Trophoblast cell (in vitro differentiated cells and primary cell): Measurements from ENCODE around the gene SERINC3.

Source experiments
- DNase-seq, 2 donors: peaks; one replicate each; pipeline ENCODE4 v3.0.0-alpha.2; 2016
- H2AFZ ChIP-seq: 2 replicates; pipeline ENCODE4 v1.6.1; 2013; ENCODE audit warnings: low read length, moderate library complexity, mild to moderate bottlenecking; ENCODE audit not compliant: insufficient read depth, poor library complexity
- H2AK5ac ChIP-seq: 2 replicates; pipeline ENCODE4 v1.6.1; 2013; ENCODE audit warnings: mild to moderate bottlenecking, low read length
- H2BK120ac ChIP-seq: 2 replicates; pipeline ENCODE4 v1.6.1; 2013; ENCODE audit warnings: low read length, mild to moderate bottlenecking, moderate library complexity; ENCODE audit not compliant: insufficient read depth, poor library complexity
- H2BK12ac ChIP-seq: 2 replicates; pipeline ENCODE4 v1.6.1; 2013; ENCODE audit warnings: mild to moderate bottlenecking, low read length, moderate library complexity
- H2BK5ac ChIP-seq: 2 replicates; pipeline ENCODE4 v1.6.1; 2013; ENCODE audit warnings: low read length, low read depth, moderate library complexity, mild to moderate bottlenecking; ENCODE audit not compliant: poor library complexity
- H3K14ac ChIP-seq: 2 replicates; pipeline ENCODE4 v1.6.1; 2013; ENCODE audit warnings: mild to moderate bottlenecking, low read length
- H3K18ac ChIP-seq: 2 replicates; pipeline ENCODE4 v1.6.1; 2013; ENCODE audit warnings: mild to moderate bottlenecking, low read length
- H3K23ac ChIP-seq: 2 replicates; pipeline ENCODE4 v1.6.1; 2013; ENCODE audit warnings: low read length
- H3K27ac ChIP-seq: 2 replicates; pipeline ENCODE4 v1.5.1; 2013; ENCODE audit warnings: low read depth, mild to moderate bottlenecking, inconsistent platforms, low read length, moderate library complexity
- H3K27me3 ChIP-seq: 2 replicates; pipeline ENCODE4 v1.6.1; 2013; ENCODE audit warnings: inconsistent platforms, mild to moderate bottlenecking, low read length, moderate library complexity; ENCODE audit not compliant: insufficient read depth
- H3K36me3 ChIP-seq, 2 experiments: 1 replicate in 1 of 2; 2 replicates in 1 of 2; pipeline ENCODE4 v1.6.1; 2013; ENCODE audit warnings: low read length in 2 of 2, mild to moderate bottlenecking in 2 of 2, moderate library complexity in 1 of 2; ENCODE audit not compliant: insufficient read depth in 2 of 2, control insufficient read depth in 1 of 2
- H3K4ac ChIP-seq: 2 replicates; pipeline ENCODE4 v1.6.1; 2013; ENCODE audit warnings: low read depth, mild to moderate bottlenecking, low read length, moderate library complexity
- H3K4me1 ChIP-seq, 2 experiments: 1 replicate in 1 of 2; 2 replicates in 1 of 2; pipeline ENCODE4 v1.6.1; 2013; ENCODE audit warnings: low read length in 2 of 2, mild to moderate bottlenecking in 2 of 2, moderate library complexity in 1 of 2; ENCODE audit not compliant: insufficient read depth in 2 of 2, control insufficient read depth in 1 of 2
- H3K4me2 ChIP-seq: 2 replicates; pipeline ENCODE4 v1.6.1; 2013; ENCODE audit warnings: inconsistent platforms, mild to moderate bottlenecking, low read length, moderate library complexity
- H3K4me3 ChIP-seq: 2 replicates; pipeline ENCODE4 v1.5.1; 2013; ENCODE audit warnings: mild to moderate bottlenecking, low read depth, low read length, inconsistent platforms
- H3K79me1 ChIP-seq: one replicate; pipeline ENCODE4 v1.6.1; 2013; ENCODE audit warnings: low read length
- H3K79me2 ChIP-seq: 2 replicates; pipeline ENCODE4 v1.6.1; 2013; ENCODE audit warnings: low read length, mild to moderate bottlenecking; ENCODE audit not compliant: control insufficient read depth, insufficient read depth, poor library complexity
- H3K9ac ChIP-seq: 2 replicates; pipeline ENCODE4 v1.6.1; 2013; ENCODE audit warnings: mild to moderate bottlenecking, low read length
- H3K9me3 ChIP-seq: 2 replicates; pipeline ENCODE4 v1.6.1; 2013; ENCODE audit warnings: low read depth, mild to moderate bottlenecking, control low read depth, inconsistent platforms, low read length; ENCODE audit not compliant: insufficient read depth
- H4K12ac ChIP-seq: 2 replicates; pipeline ENCODE4 v1.6.1; 2013; ENCODE audit warnings: low read depth, mild to moderate bottlenecking, low read length, moderate library complexity
- H4K8ac ChIP-seq: 2 replicates; pipeline ENCODE4 v1.6.1; 2013; ENCODE audit warnings: low read depth, mild to moderate bottlenecking, low read length, moderate library complexity
- H4K91ac ChIP-seq: one replicate; pipeline ENCODE4 v1.6.1; 2013; ENCODE audit warnings: low read depth, mild to moderate bottlenecking, low read length, moderate library complexity
- WGBS: extraction: QIAGEN DNeasy Blood & Tissue Kit; methylation state at CpG from one replicate; pipeline ENCODE4 v1.1.7; 2013; ENCODE audit warnings: missing lambda C conversion rate; ENCODE audit not compliant: insufficient read length, insufficient coverage; ENCODE audit errors: extremely low coverage; 5-methylcytosine and 5-hydroxymethylcytosine counted together

Gene SERINC3

DNA sequence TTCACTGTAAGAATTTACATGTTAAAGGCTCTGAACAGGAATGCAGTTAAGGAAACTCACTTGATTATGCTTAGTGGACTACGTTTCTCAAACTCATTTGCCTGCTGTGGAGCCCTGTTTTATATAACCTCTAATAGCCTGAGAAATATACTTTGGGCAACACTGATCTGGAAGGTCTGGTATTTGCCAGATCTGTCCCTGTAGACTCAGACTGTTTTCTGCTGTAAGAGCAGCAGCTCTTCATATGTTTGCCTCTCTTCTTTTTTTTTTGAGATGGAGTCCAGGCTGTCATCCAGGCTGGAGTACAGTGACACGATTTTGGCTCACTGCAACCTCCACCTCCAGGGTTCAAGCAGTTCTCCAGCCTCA, 36.1 kb downstream of the SERINC3 start:
- Histone ChIP-seq H3K79me2 (no peaks in the 10 kb centered on the region), H3K27me3 (no peaks in the 10 kb centered on the region), H3K9me3 (no peaks in the 10 kb centered on the region), H2BK12ac (no peak overlapping the region), H3K4me1 (no peaks in the 10 kb centered on the region), H4K8ac (no peak overlapping the region), H3K4me3 (no peak overlapping the region), H3K79me1 (no peaks in the 10 kb centered on the region), H3K9ac (no peak overlapping the region), H4K91ac (no peak overlapping the region), H3K23ac (no peak overlapping the region), H3K4ac (no peak overlapping the region), H2BK120ac (no peak overlapping the region), H2AFZ (no peak overlapping the region), H2AK5ac (no peak overlapping the region), H2BK5ac (no peak overlapping the region), H3K18ac (no peak overlapping the region), H3K4me2 (no peak overlapping the region), H3K36me3 (peaks cover 22 to 44% of the 10 kb centered on the region in 2 experiments), H3K14ac (no peak overlapping the region), H3K27ac (no peak overlapping the region), H4K12ac (no peak overlapping the region)
- WGBS = no CpG with 5 or more reads among the region's 2 CpGs
- no peak for DNase-seq

DNA sequence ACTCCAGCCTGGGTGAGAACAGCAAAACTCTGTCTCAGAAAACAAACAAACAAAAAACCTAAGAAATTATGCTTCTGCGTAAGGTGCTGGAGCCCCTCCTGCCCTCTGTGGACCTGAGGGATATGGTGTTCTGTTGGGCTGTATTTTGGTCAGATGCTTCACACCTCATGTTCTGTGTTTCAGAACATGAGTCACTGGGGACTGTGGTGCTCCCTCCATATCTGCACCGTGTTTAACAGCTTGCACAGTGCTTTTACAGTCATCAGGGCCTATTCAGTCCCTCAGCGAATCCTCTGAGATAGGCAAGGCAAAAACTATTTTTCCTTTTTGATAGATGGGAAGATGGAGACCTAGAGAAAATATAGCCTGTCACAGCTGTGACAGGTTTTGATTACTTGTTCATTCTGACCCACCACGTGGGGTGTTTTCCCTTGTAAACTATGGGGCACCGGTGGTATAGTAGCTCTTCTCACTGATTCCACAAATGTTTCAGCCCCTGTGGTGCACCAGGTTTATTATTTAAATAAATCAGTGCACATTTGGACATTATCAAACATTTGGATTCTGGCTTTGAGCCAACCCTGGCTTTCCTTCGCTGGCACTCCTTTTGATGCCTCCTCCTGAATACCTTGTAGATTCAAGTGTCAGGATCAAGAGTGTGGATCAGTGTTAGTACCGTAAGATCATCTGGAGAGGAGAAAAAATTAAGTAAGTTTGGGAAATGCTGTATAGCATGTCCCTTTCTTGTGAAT, 36.6 kb downstream of the SERINC3 start:
- no peak overlapping the region for H4K91ac ChIP-seq
- no peaks in the 10 kb centered on the region for H3K79me2 ChIP-seq
- peaks cover 27 to 50% of the 10 kb centered on the region in 2 experiments for H3K36me3 ChIP-seq
- no peaks in the 10 kb centered on the region for H3K27me3 ChIP-seq
- H2BK5ac ChIP-seq = no peak overlapping the region
- no peak overlapping the region for H3K23ac ChIP-seq
- no peak for DNase-seq
- no peaks in the 10 kb centered on the region for H3K79me1 ChIP-seq
- no peak overlapping the region for H3K18ac ChIP-seq
- H2AFZ ChIP-seq = no peak overlapping the region
- no peak overlapping the region for H3K9ac ChIP-seq
- no peak overlapping the region for H4K8ac ChIP-seq
- no peak overlapping the region for H2BK120ac ChIP-seq
- no peaks in the 10 kb centered on the region for H3K9me3 ChIP-seq
- no peak overlapping the region for H3K27ac ChIP-seq
- H4K12ac ChIP-seq = no peak overlapping the region
- H3K4ac ChIP-seq = no peak overlapping the region
- no peak overlapping the region for H3K14ac ChIP-seq
- no peaks in the 10 kb centered on the region for H3K4me1 ChIP-seq
- no peak overlapping the region for H3K4me2 ChIP-seq
- no peak overlapping the region for H2AK5ac ChIP-seq
- no CpG with 5 or more reads among the region's 7 CpGs for WGBS
- no peak overlapping the region for H3K4me3 ChIP-seq
- no peak overlapping the region for H2BK12ac ChIP-seq

DNA sequence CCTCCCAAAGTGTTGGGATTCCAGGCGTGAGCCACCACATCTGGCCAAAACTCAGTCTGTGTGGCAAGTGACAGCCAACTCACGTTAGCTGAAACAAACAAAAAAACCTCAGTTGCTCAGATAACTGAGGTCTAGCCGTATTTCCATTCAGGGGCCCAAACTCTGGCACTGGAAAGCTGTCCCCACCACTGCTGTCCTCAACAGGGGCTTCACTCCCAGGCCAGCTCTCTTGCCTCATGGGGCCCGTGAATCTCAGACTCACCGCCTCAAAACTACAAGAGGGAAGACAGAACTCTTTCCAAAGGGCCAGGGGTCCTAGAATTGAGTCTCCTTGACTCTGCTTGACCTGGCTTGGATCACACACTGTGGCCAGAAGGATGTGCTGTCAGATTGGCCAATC, 38.8 kb downstream of the SERINC3 start:
- Histone ChIP-seq H2BK120ac (no peak overlapping the region), H3K79me1 (no peaks in the 10 kb centered on the region), H3K36me3 (peaks cover 22 to 35% of the 10 kb centered on the region in 2 experiments), H3K9me3 (no peaks in the 10 kb centered on the region), H4K91ac (no peak overlapping the region), H2BK12ac (no peak overlapping the region), H3K23ac (no peak overlapping the region), H3K4me3 (no peak overlapping the region), H3K4me1 (no peaks in the 10 kb centered on the region), H4K8ac (no peak overlapping the region), H3K4me2 (no peak overlapping the region), H2AFZ (no peak overlapping the region), H2BK5ac (no peak overlapping the region), H3K14ac (no peak overlapping the region), H2AK5ac (no peak overlapping the region), H3K18ac (no peak overlapping the region), H3K79me2 (no peaks in the 10 kb centered on the region), H3K27ac (no peak overlapping the region), H3K27me3 (no peaks in the 10 kb centered on the region), H4K12ac (no peak overlapping the region), H3K4ac (no peak overlapping the region), H3K9ac (no peak overlapping the region)
- DNase-seq = no peak
- no CpG with 5 or more reads among the region's 5 CpGs for WGBS

DNA sequence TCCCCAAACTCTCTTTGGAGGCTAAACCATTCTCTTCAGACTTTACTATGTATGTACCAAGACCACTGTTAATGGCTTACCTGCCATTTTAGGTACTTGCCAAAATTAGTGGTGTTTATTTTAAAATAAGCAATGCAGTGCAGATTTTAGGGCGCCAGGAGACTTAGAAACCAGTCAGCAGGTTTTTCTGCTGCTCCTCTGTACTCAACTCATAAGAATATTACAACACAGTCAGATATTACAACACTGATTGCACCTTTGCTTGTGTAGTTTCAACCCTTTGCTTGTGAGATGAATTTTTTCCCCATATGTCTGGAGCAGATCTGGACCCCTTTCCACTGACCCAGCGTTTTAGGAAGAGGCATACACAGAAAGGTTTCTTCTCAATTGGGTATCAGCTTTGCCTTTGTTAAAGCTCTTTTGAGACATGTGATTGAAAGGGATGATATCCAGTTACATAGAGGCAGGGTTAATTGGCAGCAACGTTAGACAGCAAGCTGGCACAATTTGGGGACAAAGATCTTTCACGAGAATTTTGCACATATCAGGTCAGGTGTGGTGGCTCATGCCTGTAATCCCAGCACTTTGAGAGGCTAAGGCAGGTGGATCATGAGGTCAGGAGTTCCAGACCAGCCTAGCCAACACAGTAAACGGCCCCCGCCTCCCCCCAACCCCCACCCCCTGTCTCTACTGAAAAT, 40.0 kb downstream of the SERINC3 start:
- H2BK5ac ChIP-seq = no peak overlapping the region
- H2BK120ac ChIP-seq = no peak overlapping the region
- H3K36me3 ChIP-seq = peaks cover 19 to 34% of the 10 kb centered on the region in 2 experiments
- no peak overlapping the region for H3K18ac ChIP-seq
- H3K9ac ChIP-seq = no peak overlapping the region
- H3K27me3 ChIP-seq = no peaks in the 10 kb centered on the region
- no peaks in the 10 kb centered on the region for H3K9me3 ChIP-seq
- H2AFZ ChIP-seq = no peak overlapping the region
- peaks cover 0 to 4% of the 10 kb centered on the region in 2 experiments for H3K4me1 ChIP-seq
- H4K91ac ChIP-seq = no peak overlapping the region
- H2BK12ac ChIP-seq = no peak overlapping the region
- no peak overlapping the region for H3K27ac ChIP-seq
- no peak overlapping the region for H3K23ac ChIP-seq
- H3K4me2 ChIP-seq = no peak overlapping the region
- no peak overlapping the region for H3K4ac ChIP-seq
- no peak overlapping the region for H3K14ac ChIP-seq
- no CpG with 5 or more reads among the region's 6 CpGs for WGBS
- no peaks in the 10 kb centered on the region for H3K79me1 ChIP-seq
- no peaks in the 10 kb centered on the region for H3K79me2 ChIP-seq
- no peak overlapping the region for H2AK5ac ChIP-seq
- DNase-seq = no peak
- no peak overlapping the region for H4K12ac ChIP-seq
- H4K8ac ChIP-seq = no peak overlapping the region
- H3K4me3 ChIP-seq = no peak overlapping the region
